ENCODE data around the gene UBE2I.
A peak's percentile ranks its signal among the peaks of the same experiment; 100 is the strongest.

The UBE2I gene

DNA sequence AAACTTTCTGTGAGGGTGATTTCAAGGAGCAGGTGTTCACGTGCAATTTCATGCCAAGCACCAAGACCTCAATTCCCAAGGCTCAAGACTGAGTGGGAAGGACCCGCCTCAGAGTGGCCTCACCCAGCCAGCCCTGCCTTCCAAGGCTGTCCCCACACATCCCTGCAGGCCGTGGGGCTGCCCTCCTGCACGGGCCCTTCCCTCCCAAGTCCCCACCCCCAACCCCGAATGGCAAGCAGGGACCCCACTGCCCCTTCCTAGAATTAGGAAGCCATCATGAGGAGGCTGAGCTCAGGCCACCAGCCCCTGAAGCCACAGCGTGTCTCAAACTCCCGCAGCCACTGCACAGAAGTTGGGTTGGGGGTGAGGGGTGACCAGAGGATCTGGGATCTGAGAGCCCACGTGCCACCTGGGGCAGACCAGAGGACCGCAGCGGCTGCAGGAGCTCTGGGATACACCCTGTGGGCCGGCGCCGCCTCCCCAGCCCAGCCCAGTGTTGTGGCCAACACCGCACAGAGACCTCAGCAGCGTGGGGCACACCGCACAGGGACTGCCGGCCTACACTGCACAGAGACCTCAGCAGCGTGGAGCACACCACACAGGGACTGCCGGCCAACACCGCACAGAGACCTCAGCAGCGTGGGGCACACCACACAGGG is 63.0 kb downstream of the UBE2I start (continued):
- TF ChIP-seq ZNF600 (tag by site-specific recombination; IDR thresholded peaks at IDR 0.05) = no peak
- TF ChIP-seq, protein P1, sequence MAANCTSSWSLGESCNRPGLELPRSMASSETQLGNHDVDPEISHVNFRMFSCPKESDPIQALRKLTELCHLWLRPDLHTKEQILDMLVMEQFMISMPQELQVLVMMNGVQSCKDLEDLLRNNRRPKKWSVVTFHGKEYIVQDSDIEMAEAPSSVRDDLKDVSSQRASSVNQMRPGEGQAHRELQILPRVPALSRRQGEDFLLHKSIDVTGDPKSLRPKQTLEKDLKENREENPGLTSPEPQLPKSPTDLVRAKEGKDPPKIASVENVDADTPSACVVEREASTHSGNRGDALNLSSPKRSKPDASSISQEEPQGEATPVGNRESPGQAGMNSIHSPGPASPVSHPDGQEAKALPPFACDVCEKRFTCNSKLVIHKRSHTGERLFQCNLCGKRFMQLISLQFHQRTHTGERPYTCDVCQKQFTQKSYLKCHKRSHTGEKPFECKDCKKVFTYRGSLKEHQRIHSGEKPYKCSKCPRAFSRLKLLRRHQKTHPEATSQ (tag by site-specific recombination; IDR thresholded peaks at IDR 0.05) = no peak
- TF ChIP-seq, protein P2, sequence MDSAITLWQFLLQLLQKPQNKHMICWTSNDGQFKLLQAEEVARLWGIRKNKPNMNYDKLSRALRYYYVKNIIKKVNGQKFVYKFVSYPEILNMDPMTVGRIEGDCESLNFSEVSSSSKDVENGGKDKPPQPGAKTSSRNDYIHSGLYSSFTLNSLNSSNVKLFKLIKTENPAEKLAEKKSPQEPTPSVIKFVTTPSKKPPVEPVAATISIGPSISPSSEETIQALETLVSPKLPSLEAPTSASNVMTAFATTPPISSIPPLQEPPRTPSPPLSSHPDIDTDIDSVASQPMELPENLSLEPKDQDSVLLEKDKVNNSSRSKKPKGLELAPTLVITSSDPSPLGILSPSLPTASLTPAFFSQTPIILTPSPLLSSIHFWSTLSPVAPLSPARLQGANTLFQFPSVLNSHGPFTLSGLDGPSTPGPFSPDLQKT (IDR thresholded peaks at IDR 0.05; ENCODE audit: borderline replicate concordance, low read depth, low read length) = no peak
- TF ChIP-seq ZNF555 (tag by site-specific recombination; conservative IDR thresholded peaks at IDR 0.05) = no peak
- no peak for TF ChIP-seq ZNF266 (tag by site-specific recombination; IDR thresholded peaks at IDR 0.05; ENCODE audit: low read depth)
- no peak for TF ChIP-seq BCL11B (tag by site-specific recombination; IDR thresholded peaks at IDR 0.05; ENCODE audit: low read depth)
- TF ChIP-seq ZNF701 (tag by site-specific recombination; IDR thresholded peaks at IDR 0.05) = no peak

DNA sequence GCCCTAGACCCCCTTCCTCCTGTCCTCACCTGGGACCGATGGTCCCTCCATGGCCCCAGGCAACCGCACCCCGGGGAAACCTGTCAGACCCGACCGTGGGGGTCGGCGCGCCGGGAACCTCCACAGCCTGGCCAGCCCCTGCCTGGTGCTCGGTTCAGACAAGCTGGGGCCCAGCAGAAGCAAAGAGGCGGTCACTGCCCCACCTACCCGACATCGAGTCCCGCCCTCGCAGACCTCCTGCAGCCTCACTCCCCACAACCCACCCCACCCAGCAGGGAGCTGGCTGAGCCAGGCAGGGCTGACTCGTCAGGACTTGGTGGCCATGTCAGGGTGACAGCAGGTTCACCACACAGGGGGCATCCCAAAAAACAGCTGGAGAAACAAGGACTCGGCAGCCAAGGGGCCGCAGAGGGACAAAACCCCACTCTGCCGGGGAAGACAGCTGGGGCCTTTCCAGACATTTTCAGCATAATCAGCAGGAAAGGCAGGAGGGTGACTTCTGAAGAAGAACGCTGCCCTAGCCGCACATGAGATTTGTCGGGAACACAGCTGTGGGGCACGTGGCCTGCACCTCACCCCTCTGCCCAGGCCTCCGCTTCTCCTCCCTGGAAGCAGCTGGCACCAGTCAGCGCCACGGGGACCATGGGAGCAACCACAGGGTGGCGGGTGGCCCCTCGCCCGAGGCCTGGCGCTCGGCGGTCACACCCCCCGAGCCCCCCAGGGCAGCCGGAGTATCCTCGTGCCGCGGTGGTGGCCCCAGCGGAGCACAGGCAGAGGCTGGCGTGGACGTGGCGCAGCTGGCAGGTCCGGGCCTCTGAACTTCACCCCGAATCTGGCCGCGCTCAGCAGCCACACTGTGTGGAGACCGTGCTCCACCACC is 65.2 kb downstream of the UBE2I start:
- Histone ChIP-seq H3K27ac (ENCODE audit: extremely low read depth, low read depth, low read length) (no peak overlapping the region), H3K4me3 (ENCODE audit: low read depth, low read length) (no peak overlapping the region), H3K36me3 (ENCODE audit: control insufficient read depth in 2 of 2, insufficient read depth in 1 of 2, low read length in 2 of 2) (peaks cover 0 to 28% of the 10 kb centered on the region in 2 experiments; a peak in 1 of 3 replicates), H3K9me3 (ENCODE audit: control insufficient read depth, insufficient read depth, low read depth, low read length) (no peaks in the 10 kb centered on the region), H3K4me1 (ENCODE audit: control insufficient read depth, insufficient read depth, low read length) (0 out of 2 replicates have a peak, but pooled peaks cover 3% of the 10 kb centered on the region)
- POLR2A ChIA-PET = no interaction called here
- CTCF ChIA-PET = interaction anchor here (0.6 to 1.4 kb wide), 4 partner anchors 11 to 629 kb away, joined by 3 to 7 read pairs (median 4); partner anchors contain the start of gene UQCC4
- 0 out of 2 replicates have a peak, but pooled peaks have one; percentile 16 for TF ChIP-seq ZFHX2 (tag by site-specific recombination; conservative IDR thresholded peaks at IDR 0.05)
- no peak for TF ChIP-seq KLF10 (tag by site-specific recombination; IDR thresholded peaks at IDR 0.05)
- TF ChIP-seq ZNF274 (IDR thresholded peaks at IDR 0.05; ENCODE audit: low read length) = no peak
- no peak for TF ChIP-seq ZNF274 (tag by site-specific recombination; IDR thresholded peaks at IDR 0.05; ENCODE audit: borderline replicate concordance)
- TF ChIP-seq KLF8 (tag by site-specific recombination; IDR thresholded peaks at IDR 0.05) = no peak
- no peak for TF ChIP-seq TRIM28 (IDR thresholded peaks at IDR 0.05; ENCODE audit: borderline replicate concordance, low read length)
- no peak for TF ChIP-seq CTCF (tag by site-specific recombination; IDR thresholded peaks at IDR 0.05)
- no peak for TF ChIP-seq ZNF248 (tag by site-specific recombination; IDR thresholded peaks at IDR 0.05)
- TF ChIP-seq ZNF473 (tag by site-specific recombination; IDR thresholded peaks at IDR 0.05) = no peak
- TF ChIP-seq SALL2 (tag by site-specific recombination; IDR thresholded peaks at IDR 0.05; ENCODE audit: borderline replicate concordance) = no peak
- no peak for TF ChIP-seq ZNF211 (tag by site-specific recombination; IDR thresholded peaks at IDR 0.05; ENCODE audit: low read depth)
- TF ChIP-seq ZNF677 (tag by site-specific recombination; IDR thresholded peaks at IDR 0.05) = no peak
- TF ChIP-seq ZNF341 (tag by site-specific recombination; IDR thresholded peaks at IDR 0.05; ENCODE audit: low read depth) = no peak
- no peak for TF ChIP-seq ZNF335 (tag by site-specific recombination; conservative IDR thresholded peaks at IDR 0.05)
- TF ChIP-seq TCF7L2 (IDR thresholded peaks at IDR 0.05; ENCODE audit: borderline replicate concordance, low read depth, low read length) = no peak
- no peak for TF ChIP-seq PBX3 (CRISPR knock-in tag; IDR thresholded peaks at IDR 0.05)
- TF ChIP-seq ZNF426 (tag by site-specific recombination; IDR thresholded peaks at IDR 0.05) = no peak
- TF ChIP-seq KLF7 (tag by site-specific recombination; IDR thresholded peaks at IDR 0.05; ENCODE audit: borderline replicate concordance) = no peak
- no peak for TF ChIP-seq ZNF416 (tag by site-specific recombination; IDR thresholded peaks at IDR 0.05)
- no peak for TF ChIP-seq BCL6B (tag by site-specific recombination; IDR thresholded peaks at IDR 0.05)
- TF ChIP-seq WT1 (tag by site-specific recombination; IDR thresholded peaks at IDR 0.05) = no peak
- no peak for TF ChIP-seq ZFP3 (tag by site-specific recombination; IDR thresholded peaks at IDR 0.05; ENCODE audit: low read depth)
- TF ChIP-seq YY1 (tag by site-specific recombination; IDR thresholded peaks at IDR 0.05) = no peak

Data from HEK293 (cell line).